GM23338 (cell line): Measurements from ENCODE around the gene PDP2. TPM values are rescaled to one million over a fixed set of nuclear protein-coding genes. Genes with fewer than 3 reads are reported as not detected.

Experiments used
- ATAC-seq: fragments of 200-7000 bp; cut with Tn5 transposase; 3 replicates; pipeline ENCODE4 v1.9.1; 2020
- DNase-seq: peaks from one replicate; pipeline ENCODE4 v3.0.0-alpha.2; 2015; ENCODE audit warnings: low spot score
- H2AFZ ChIP-seq: fragments of 200-600 bp; sonication (generic); 2 replicates; pipeline ENCODE4 v1.8.0; 2016; ENCODE audit warnings: antibody characterized with exemption, mild to moderate bottlenecking, moderate library complexity
- H3F3A ChIP-seq: fragments of 200-600 bp; sonication (generic); replicated peaks from 2 replicates; pipeline ENCODE4 v1.8.0; 2017; ENCODE audit warnings: antibody characterized with exemption, mixed run types, low read depth
- H3K27ac ChIP-seq: fragments of 200-600 bp; sonication (generic); 2 replicates; pipeline ENCODE4 v1.6.1; 2016; ENCODE audit warnings: low read depth
- H3K27me3 ChIP-seq: fragments of 200-600 bp; sonication (generic); 2 replicates; pipeline ENCODE4 v1.8.0; 2016; ENCODE audit warnings: mild to moderate bottlenecking, mixed run types, moderate library complexity; ENCODE audit not compliant: insufficient read depth
- H3K36me3 ChIP-seq: fragments of 200-600 bp; sonication (generic); 2 replicates; pipeline ENCODE4 v1.8.0; 2016; ENCODE audit warnings: mild to moderate bottlenecking; ENCODE audit not compliant: insufficient read depth
- H3K4me1 ChIP-seq: fragments of 200-600 bp; sonication (generic); 2 replicates; pipeline ENCODE4 v1.8.0; 2016; ENCODE audit warnings: mild to moderate bottlenecking, moderate library complexity; ENCODE audit not compliant: insufficient read depth
- H3K4me2 ChIP-seq: fragments of 200-600 bp; sonication (generic); 2 replicates; pipeline ENCODE4 v1.7.1; 2017; ENCODE audit warnings: mixed run types
- H3K4me3 ChIP-seq: fragments of 200-600 bp; sonication (generic); 2 replicates; pipeline ENCODE4 v1.6.1; 2016; ENCODE audit warnings: mixed run types
- H3K79me2 ChIP-seq: fragments of 200-600 bp; sonication (generic); replicated peaks from 2 replicates; pipeline ENCODE4 v1.8.0; 2017; ENCODE audit warnings: mild to moderate bottlenecking; ENCODE audit not compliant: insufficient read depth
- H3K9me2 ChIP-seq: fragments of 200-600 bp; sonication (generic); 2 replicates; pipeline ENCODE4 v1.8.0; 2017; ENCODE audit not compliant: insufficient read depth
- H4K20me1 ChIP-seq: fragments of 200-600 bp; sonication (generic); replicated peaks from 2 replicates; pipeline ENCODE4 v1.8.0; 2017; ENCODE audit warnings: mild to moderate bottlenecking; ENCODE audit not compliant: insufficient read depth
- H3K27ac Mint-ChIP-seq: 2 replicates; pipeline ENCODE4 v1.8.0; 2020; ENCODE audit warnings: inconsistent platforms, mild to moderate bottlenecking, moderate library complexity, mixed read lengths
- H3K27me3 Mint-ChIP-seq: 3 replicates; pipeline ENCODE4 v1.8.0; 2022; ENCODE audit warnings: low read depth, mild to moderate bottlenecking, moderate library complexity, mixed read lengths, inconsistent platforms; ENCODE audit not compliant: insufficient read depth, poor library complexity
- H3K36me3 Mint-ChIP-seq: 3 replicates; pipeline ENCODE4 v1.8.0; 2021; ENCODE audit warnings: low read depth, mild to moderate bottlenecking, inconsistent platforms, moderate library complexity, mixed read lengths
- H3K4me1 Mint-ChIP-seq: 3 replicates; pipeline ENCODE4 v1.8.0; 2020; ENCODE audit warnings: mild to moderate bottlenecking, inconsistent platforms, mixed read lengths
- H3K4me3 Mint-ChIP-seq: 3 replicates; pipeline ENCODE4 v1.8.0; 2021; ENCODE audit warnings: moderate library complexity, mild to moderate bottlenecking, inconsistent platforms, mixed read lengths
- H3K9me3 Mint-ChIP-seq: 3 replicates; pipeline ENCODE4 v1.8.0; 2020; ENCODE audit warnings: moderate library complexity, mild to moderate bottlenecking, inconsistent platforms, mixed read lengths
- CTCF ChIP-seq, 2 experiments: fragments of 200-600 bp in 1 of 2; sonication (generic) in 1 of 2; conservative IDR thresholded peaks; 2 replicates each; pipeline versions ENCODE4 v1.5.1 to v1.6.1; 2016 to 2017; ENCODE audit warnings: antibody characterized with exemption in 2 of 2, low read depth in 2 of 2, mild to moderate bottlenecking in 2 of 2, moderate library complexity in 1 of 2
- ETS1 ChIP-seq: IDR thresholded peaks from 2 replicates; pipeline ENCODE4 v1.6.1; 2016; ENCODE audit warnings: antibody characterized with exemption
- EZH2 ChIP-seq: fragments of 200-600 bp; sonication (generic); IDR thresholded peaks from one replicate; pipeline ENCODE4 v1.8.0; 2017; ENCODE audit warnings: antibody characterized with exemption, mild to moderate bottlenecking, low read depth; ENCODE audit not compliant: unreplicated experiment
- NANOG ChIP-seq: IDR thresholded peaks from 2 replicates; pipeline ENCODE4 v1.6.1; 2016; ENCODE audit warnings: antibody characterized with exemption, borderline replicate concordance
- POLR2AphosphoS5 ChIP-seq: IDR thresholded peaks from 2 replicates; pipeline ENCODE4 v1.6.1; 2016; ENCODE audit warnings: antibody characterized with exemption, low read depth
- REST ChIP-seq: IDR thresholded peaks from one replicate; pipeline ENCODE4 v1.6.1; 2018; ENCODE audit warnings: antibody characterized with exemption; ENCODE audit not compliant: unreplicated experiment
- STAT1 ChIP-seq: IDR thresholded peaks from one replicate; pipeline ENCODE4 v1.6.1; 2016; ENCODE audit warnings: antibody characterized with exemption; ENCODE audit not compliant: unreplicated experiment
- ZNF114 ChIP-seq: fragments of 250-450 bp; sonication (Bioruptor Pico); IDR thresholded peaks from 2 replicates; pipeline ENCODE4 v1.5.0; 2020; ENCODE audit warnings: mild to moderate bottlenecking, moderate library complexity
- ZNF331 ChIP-seq: fragments of 250-450 bp; sonication (Bioruptor Pico); IDR thresholded peaks from 2 replicates; pipeline ENCODE4 v1.5.0; 2020; ENCODE audit warnings: low read depth, mild to moderate bottlenecking, moderate library complexity
- ZNF462 ChIP-seq: fragments of 250-450 bp; sonication (Bioruptor Pico); IDR thresholded peaks from 2 replicates; pipeline ENCODE4 v1.5.0; 2020; ENCODE audit warnings: mild to moderate bottlenecking, moderate library complexity
- polyA plus RNA-seq: library from polyadenylated mRNA; unstranded; fragments of >200 nt; fragmentation: Nextera tagmentation; extraction: Ambion mirVana; gene quantifications from 2 replicates; pipeline ENCODE4 v1.2.1, GENCODE V29; 2016
- total RNA-seq: library from RNA; depleted of rRNA; stranded (reverse); fragments of >200 nt; shearing (Covaris generic); gene quantifications from 2 replicates; pipeline ENCODE4 v1.2.3, GENCODE V29; 2014

Gene PDP2
- total and polyA plus RNA-seq, 2 experiments from 2014 or later: 9.0 to 23.2 TPM

- H3K27ac Mint-ChIP-seq: no peak overlapping the region
- ATAC-seq (no peak), DNase-seq (peak; percentile 15)
- H3K9me2 ChIP-seq: no peaks in the 10 kb centered on the region
- no peak overlapping the region for H3K27ac ChIP-seq
- H3K4me3 Mint-ChIP-seq: no peak overlapping the region
- no peak overlapping the region for H3K4me3 ChIP-seq
- no peaks in the 10 kb centered on the region for H3K4me1 ChIP-seq
- H3K4me1 Mint-ChIP-seq: peaks cover 11% of the 10 kb centered on the region
- no peaks in the 10 kb centered on the region for H3K79me2 ChIP-seq
- H3K36me3 ChIP-seq: no peaks in the 10 kb centered on the region
- no peaks in the 10 kb centered on the region for H3K36me3 Mint-ChIP-seq
- no peak overlapping the region for H2AFZ ChIP-seq
- no peak for TF ChIP-seq POLR2AphosphoS5
- no peak for TF ChIP-seq REST
- no peak for TF ChIP-seq EZH2
- TF ChIP-seq CTCF (conservative IDR thresholded peaks at IDR 0.05; ENCODE audit: low read depth in 2 of 2): no peak
- no peak for TF ChIP-seq ZNF331
- TF ChIP-seq NANOG: no peak
- TF ChIP-seq STAT1: no peak
- TF ChIP-seq ETS1: no peak
- no peak for TF ChIP-seq ZNF114 (CRISPR knock-in tag)
- no peak for TF ChIP-seq ZNF462 (CRISPR knock-in tag)
- H3K27me3 Mint-ChIP-seq: peaks cover 10% of the 10 kb centered on the region
- no peak overlapping the region for H3K4me2 ChIP-seq
- peaks cover 10% of the 10 kb centered on the region; the same call in 1 of the 2 replicates for H3F3A ChIP-seq
- H4K20me1 ChIP-seq: no peaks in the 10 kb centered on the region
- no peaks in the 10 kb centered on the region for H3K9me3 Mint-ChIP-seq
- H3K27me3 ChIP-seq: no peaks in the 10 kb centered on the region
These were observed 6.6 kb upstream of the PDP2 start for GRCh38 chr16:66873685-66874055.
